IMR-90 (cell line): ENCODE measurements around the gene GPR45. TPM values are rescaled to one million over a fixed set of nuclear protein-coding genes. Genes with fewer than 3 reads are reported as not detected.
A peak's percentile ranks its signal among the peaks of the same experiment; 100 is the strongest.

Source experiments
- ATAC-seq: fragments of 200-7000 bp; cut with Tn5 transposase; 2 replicates; pipeline ENCODE4 v1.9.1; 2020; ENCODE audit warnings: low read depth, mild to moderate bottlenecking, moderate library complexity
- BruUV-seq: library from RNA; stranded (reverse); fragments of 400-500 nt; replicated peaks from 2 replicates; lab custom pipeline; 2021; lab: Mats Ljungman, UMichigan
- CTCF ChIA-PET: fragments of 300-600 bp; formaldehyde crosslinking; extraction: SDS; loops from one replicate; lab custom pipeline; 2021; ENCODE audit warnings: antibody characterized with exemption; lab: Yijun Ruan, JAX
- POLR2A ChIA-PET: fragments of 300-600 bp; sonication (Branson Sonifier 250); formaldehyde crosslinking; loops from one replicate; lab custom pipeline; 2022; ENCODE audit warnings: antibody characterized with exemption; ENCODE audit not compliant: unreplicated experiment; lab: Charles Lee
- DNase-seq: peaks from one replicate; pipeline ENCODE4 v3.0.0; 2013
- H2AFZ ChIP-seq: replicated peaks from 2 replicates; pipeline ENCODE3; 2013; ENCODE audit warnings: low read length, mild to moderate bottlenecking; ENCODE audit not compliant: poor library complexity
- H2AK5ac ChIP-seq: 2 replicates; pipeline ENCODE4 v1.6.1; 2013; ENCODE audit warnings: low read depth, low read length, inconsistent platforms
- H2AK9ac ChIP-seq: replicated peaks from 2 replicates; pipeline ENCODE3; 2013; ENCODE audit warnings: mild to moderate bottlenecking, low read depth, low read length, moderate library complexity; ENCODE audit not compliant: poor library complexity
- H2BK120ac ChIP-seq: 2 replicates; pipeline ENCODE4 v1.6.1; 2013; ENCODE audit warnings: low read depth, low read length, inconsistent platforms
- H2BK15ac ChIP-seq: 3 replicates; pipeline ENCODE4 v1.6.1; 2013; ENCODE audit warnings: low read depth, low read length, inconsistent platforms
- H2BK20ac ChIP-seq: 2 replicates; pipeline ENCODE4 v1.6.1; 2013; ENCODE audit warnings: low read depth, mild to moderate bottlenecking, inconsistent platforms, low read length, moderate library complexity
- H2BK5ac ChIP-seq: 2 replicates; pipeline ENCODE4 v1.6.1; 2013; ENCODE audit warnings: mild to moderate bottlenecking, low read depth, low read length, inconsistent platforms; ENCODE audit not compliant: poor library complexity, severe bottlenecking
- H3K14ac ChIP-seq: replicated peaks from 2 replicates; pipeline ENCODE4 v1.6.1; 2013; ENCODE audit warnings: low read depth, low read length, inconsistent platforms
- H3K18ac ChIP-seq: 2 replicates; pipeline ENCODE4 v1.6.1; 2013; ENCODE audit warnings: low read depth, low read length, control low read depth
- H3K23ac ChIP-seq: 2 replicates; pipeline ENCODE4 v1.6.1; 2013; ENCODE audit warnings: low read depth, low read length, inconsistent platforms
- H3K27ac ChIP-seq: 2 replicates; pipeline ENCODE4 v1.5.1; 2013; ENCODE audit warnings: mild to moderate bottlenecking, control low read depth, low read length; ENCODE audit not compliant: insufficient read depth
- H3K27me3 ChIP-seq: 2 replicates; pipeline ENCODE4 v1.6.1; 2013; ENCODE audit warnings: low read length; ENCODE audit not compliant: control insufficient read depth, insufficient read depth
- H3K36me3 ChIP-seq: 2 replicates; pipeline ENCODE4 v1.6.1; 2013; ENCODE audit warnings: low read length, mixed read lengths; ENCODE audit not compliant: control insufficient read depth, insufficient read depth
- H3K4ac ChIP-seq: 2 replicates; pipeline ENCODE4 v1.6.1; 2013; ENCODE audit warnings: low read depth, low read length, inconsistent platforms
- H3K4me1 ChIP-seq: 2 replicates; pipeline ENCODE4 v1.6.1; 2013; ENCODE audit warnings: low read length, mixed read lengths; ENCODE audit not compliant: control insufficient read depth, insufficient read depth
- H3K4me2 ChIP-seq: 2 replicates; pipeline ENCODE4 v1.6.1; 2013; ENCODE audit warnings: low read depth, mild to moderate bottlenecking, control low read depth, low read length, moderate library complexity
- H3K4me3 ChIP-seq: 2 replicates; pipeline ENCODE4 v1.5.1; 2013; ENCODE audit warnings: low read depth, mild to moderate bottlenecking, control low read depth, low read length, moderate library complexity; ENCODE audit not compliant: insufficient read depth
- H3K56ac ChIP-seq: 2 replicates; pipeline ENCODE4 v1.6.1; 2013; ENCODE audit warnings: low read length, inconsistent platforms; ENCODE audit not compliant: insufficient read depth; ENCODE audit errors: extremely low read depth
- H3K79me1 ChIP-seq, 2 experiments: 2 replicates each; pipeline ENCODE4 v1.6.1; 2013; ENCODE audit warnings: low read length in 2 of 2, inconsistent platforms in 1 of 2, low read depth in 1 of 2
- H3K9ac ChIP-seq: 2 replicates; pipeline ENCODE4 v1.6.1; 2013; ENCODE audit warnings: low read depth, low read length, control low read depth
- H3K9me1 ChIP-seq: 2 replicates; pipeline ENCODE4 v1.6.1; 2013; ENCODE audit warnings: low read length, inconsistent platforms; ENCODE audit not compliant: insufficient read depth
- H3K9me3 ChIP-seq: 2 replicates; pipeline ENCODE4 v1.6.1; 2013; ENCODE audit warnings: low read length; ENCODE audit not compliant: control insufficient read depth, insufficient read depth
- H4K20me1 ChIP-seq: 2 replicates; pipeline ENCODE4 v1.6.1; 2013; ENCODE audit warnings: low read length, inconsistent platforms; ENCODE audit not compliant: insufficient read depth
- H4K5ac ChIP-seq: 2 replicates; pipeline ENCODE4 v1.6.1; 2013; ENCODE audit warnings: mild to moderate bottlenecking, low read depth, low read length, control low read depth
- H4K8ac ChIP-seq, 2 experiments: 2 replicates each; pipeline ENCODE4 v1.6.1; 2013; ENCODE audit warnings: low read depth in 2 of 2, low read length in 2 of 2, control low read depth in 1 of 2, inconsistent platforms in 1 of 2
- H4K91ac ChIP-seq: 2 replicates; pipeline ENCODE4 v1.6.1; 2013; ENCODE audit warnings: low read depth, low read length, inconsistent platforms; ENCODE audit not compliant: insufficient read depth
- BHLHE40 ChIP-seq: fragments of 150-350 bp; IDR thresholded peaks from 2 replicates; pipeline ENCODE4 v1.6.1; 2016; ENCODE audit warnings: mild to moderate bottlenecking, low read depth, low read length
- CEBPB ChIP-seq: IDR thresholded peaks from 2 replicates; pipeline ENCODE4 v1.6.1; 2012; ENCODE audit warnings: low read depth, low read length, improper control_type of control experiment
- MAFK ChIP-seq: IDR thresholded peaks from 2 replicates; pipeline ENCODE4 v1.6.1; 2012; ENCODE audit warnings: low read depth, low read length, improper control_type of control experiment
- WGBS, 2 experiments: methylation state at CpG; one replicate each; pipeline versions ENCODE4 v1.1.5 to v1.1.7; 2013; ENCODE audit warnings: missing lambda C conversion rate in 2 of 2; ENCODE audit not compliant: insufficient read length in 1 of 2; ENCODE audit errors: extremely low coverage in 2 of 2; 5-methylcytosine and 5-hydroxymethylcytosine counted together
- dilution Hi-C: fragments of 300-500 bp; cut with HindIII; formaldehyde crosslinking; loops from one replicate; pipeline ENCODE4 v1.14.3; 2018; ENCODE audit warnings: low sequenced_read_pairs; ENCODE audit not compliant: unreplicated experiment
- in situ Hi-C: fragments of 300-500 bp; cut with MboI; formaldehyde crosslinking; loops from 3 replicates; pipeline ENCODE4 v1.14.3; 2019; ENCODE audit warnings: low sequenced_read_pairs, inconsistent platforms, mixed read lengths
- intact Hi-C: fragments of 100-400 bp; cut with micrococcal nuclease; formaldehyde crosslinking; loops from 2 replicates; pipeline ENCODE4 v1.10.0; 2022
- polyA plus RNA-seq, 3 experiments: library from polyadenylated mRNA; depleted of rRNA; stranded (reverse); fragments of >200 nt; gene quantifications; 2 replicates each; pipeline ENCODE4 v1.2.3, GENCODE V29; 2012; ENCODE audit warnings: low replicate concordance in 1 of 3
- total RNA-seq: library from RNA; depleted of rRNA; stranded (reverse); fragments of >200 nt; gene quantifications from 2 replicates; pipeline ENCODE4 v1.2.3, GENCODE V29; 2012; rRNA removed
- TF ChIP-seq, protein P1 (sequence below): fragments of 150-350 bp; IDR thresholded peaks from 2 replicates; pipeline ENCODE4 v1.6.1; 2016; ENCODE audit warnings: low read depth, mild to moderate bottlenecking, low read length, moderate library complexity, borderline replicate concordance

The GPR45 gene
- total and polyA plus RNA-seq, 2 of the 4 experiments (the other 2 are of a cell fraction) = not detected

DNA sequence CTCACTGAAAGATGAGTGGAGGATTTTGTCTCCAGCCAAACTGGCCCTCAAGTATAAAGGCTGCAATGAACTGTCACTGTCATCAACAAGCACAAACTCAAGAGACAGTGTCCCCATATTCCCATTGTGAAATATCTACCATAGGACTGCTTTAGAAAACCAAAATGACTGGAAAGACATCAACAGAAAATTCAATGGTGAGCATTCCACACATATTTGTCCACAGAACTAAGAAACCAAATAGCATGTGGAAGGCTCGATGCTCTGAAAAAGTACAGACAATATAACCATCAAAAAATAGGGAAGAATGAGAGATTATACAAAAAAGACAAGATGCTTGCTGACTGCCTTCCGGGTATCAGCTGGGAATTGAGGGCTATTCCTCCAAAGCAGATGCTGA is 50.4 kb downstream of the GPR45 start:
- POLR2A ChIA-PET = no interaction called here
- in situ Hi-C loops = no loop called here

More for the DNA sequence above, 50.4 kb downstream of the GPR45 start:
- Histone ChIP-seq H3K27me3 (no peaks in the 10 kb centered on the region), H2AK5ac (no peak overlapping the region), H3K4me3 (no peak overlapping the region), H3K4me2 (no peak overlapping the region), H3K56ac (no peak overlapping the region), H4K91ac (no peak overlapping the region), H4K20me1 (no peaks in the 10 kb centered on the region), H3K14ac (no peak overlapping the region), H3K9me1 (no peaks in the 10 kb centered on the region), H3K9me3 (no peaks in the 10 kb centered on the region), H3K18ac (no peak overlapping the region), H2AK9ac (no peak overlapping the region), H4K5ac (no peak overlapping the region), H3K36me3 (peaks cover 6% of the 10 kb centered on the region), H3K9ac (no peak overlapping the region), H2BK120ac (no peak overlapping the region), H3K79me1 (peaks cover 3 to 4% of the 10 kb centered on the region in 2 experiments; a peak in 1 of 4 replicates), H2BK20ac (no peak overlapping the region), H4K8ac (no peak overlapping the region), H2BK15ac (no peak overlapping the region), H3K27ac (no peak overlapping the region), H2AFZ (no peak overlapping the region), H3K4me1 (0 out of 2 replicates have a peak, but pooled peaks cover 2% of the 10 kb centered on the region), H3K23ac (no peak overlapping the region), H2BK5ac (no peak overlapping the region), H3K4ac (no peak overlapping the region)
- dilution Hi-C loops (no loop called here), intact Hi-C loops (no loop called here)
- no CpG with 5 or more reads among the region's 2 CpGs for WGBS, 2 experiments
- peak; percentile 57 for ATAC-seq
- CTCF ChIA-PET = no interaction called here
- DNase-seq = peak; percentile 10
- BruUV-seq = no TSS peak
- no peak for TF ChIP-seq MAFK
- no peak for TF ChIP-seq BHLHE40
- 0 out of 2 replicates have a peak, but pooled peaks have one; percentile 6 for TF ChIP-seq CEBPB
- TF ChIP-seq, protein P1, sequence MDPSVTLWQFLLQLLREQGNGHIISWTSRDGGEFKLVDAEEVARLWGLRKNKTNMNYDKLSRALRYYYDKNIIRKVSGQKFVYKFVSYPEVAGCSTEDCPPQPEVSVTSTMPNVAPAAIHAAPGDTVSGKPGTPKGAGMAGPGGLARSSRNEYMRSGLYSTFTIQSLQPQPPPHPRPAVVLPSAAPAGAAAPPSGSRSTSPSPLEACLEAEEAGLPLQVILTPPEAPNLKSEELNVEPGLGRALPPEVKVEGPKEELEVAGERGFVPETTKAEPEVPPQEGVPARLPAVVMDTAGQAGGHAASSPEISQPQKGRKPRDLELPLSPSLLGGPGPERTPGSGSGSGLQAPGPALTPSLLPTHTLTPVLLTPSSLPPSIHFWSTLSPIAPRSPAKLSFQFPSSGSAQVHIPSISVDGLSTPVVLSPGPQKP = no peak

Other genes with a start within 250 kb of the GPR45 start
- gene MRPS9, start 203.7 kb upstream of the GPR45 start, total RNA-seq = 20.6 and 36.7 TPM in 2 replicates
- gene MRPS9, start 203.7 kb upstream of the GPR45 start, polyA plus RNA-seq (2012; rRNA removed) = 27.7 and 32.1 TPM in 2 replicates
- gene TGFBRAP1, start 88.0 kb downstream of the GPR45 start, total RNA-seq = 8.9 and 10.4 TPM in 2 replicates
- 6.9 and 7.2 TPM in 2 replicates for gene TGFBRAP1, start 88.0 kb downstream of the GPR45 start, polyA plus RNA-seq (2012; rRNA removed)
- 3.8 and 11.1 TPM in 2 replicates for gene C2orf49, start 95.8 kb downstream of the GPR45 start, total RNA-seq
- 8.5 and 8.6 TPM in 2 replicates for gene C2orf49, start 95.8 kb downstream of the GPR45 start, polyA plus RNA-seq (2012; rRNA removed)
- 373 and 464 TPM in 2 replicates for gene FHL2, start 157.3 kb downstream of the GPR45 start, total RNA-seq
- 550 and 574 TPM in 2 replicates for gene FHL2, start 157.3 kb downstream of the GPR45 start, polyA plus RNA-seq (2012; rRNA removed)